Neural progenitor cell (in vitro differentiated cells): ENCODE measurements around the gene GMDS.

Experiments
- EZH2 ChIP-seq: fragments of 200-600 bp; sonication (generic); IDR thresholded peaks from 2 replicates; pipeline ENCODE4 v1.6.1; 2017; ENCODE audit warnings: antibody characterized with exemption, mild to moderate bottlenecking, moderate library complexity
- EZH2phosphoT487 ChIP-seq: fragments of 200-600 bp; sonication (generic); IDR thresholded peaks from 2 replicates; pipeline ENCODE4 v1.6.1; 2017; ENCODE audit warnings: antibody characterized with exemption
- TF ChIP-seq, protein P1 (sequence below): fragments of 200-600 bp; sonication (generic); IDR thresholded peaks from 2 replicates; pipeline ENCODE4 v1.5.1; 2017; ENCODE audit warnings: antibody characterized with exemption, mild to moderate bottlenecking

DNA sequence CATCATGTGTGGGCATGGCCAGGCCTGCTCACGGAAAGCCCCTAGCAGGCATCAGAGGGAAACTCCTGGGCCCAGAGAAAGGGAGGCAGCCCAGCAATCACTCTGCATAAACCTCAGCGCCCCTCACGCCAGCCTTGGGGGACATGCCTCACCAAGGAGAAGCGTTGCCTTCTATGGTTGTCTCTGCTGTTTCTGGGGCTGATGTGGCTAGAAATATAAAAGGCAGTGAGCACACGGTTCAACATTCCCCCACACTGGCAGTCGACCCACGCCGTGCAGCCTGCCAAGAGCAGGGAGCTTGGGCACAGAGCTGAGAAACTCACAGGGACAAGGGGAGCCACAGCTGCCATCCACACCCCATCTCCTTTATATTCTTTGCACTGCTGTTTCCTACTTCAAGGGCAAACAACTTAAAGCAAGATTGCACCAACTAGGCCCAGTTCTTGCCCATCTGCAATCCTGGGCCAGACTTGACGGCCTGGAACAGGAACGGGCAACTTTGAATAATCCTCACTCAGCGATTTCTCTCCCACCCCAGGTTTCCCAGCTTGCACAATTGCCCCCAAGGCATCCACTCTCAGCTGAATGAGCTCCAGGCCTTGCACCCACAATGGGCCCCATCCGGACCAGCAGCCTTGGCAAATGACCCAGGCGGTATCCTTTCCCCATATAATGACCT is 671.2 kb downstream of the GMDS start:
- no peak for TF ChIP-seq EZH2
- TF ChIP-seq, protein P1, sequence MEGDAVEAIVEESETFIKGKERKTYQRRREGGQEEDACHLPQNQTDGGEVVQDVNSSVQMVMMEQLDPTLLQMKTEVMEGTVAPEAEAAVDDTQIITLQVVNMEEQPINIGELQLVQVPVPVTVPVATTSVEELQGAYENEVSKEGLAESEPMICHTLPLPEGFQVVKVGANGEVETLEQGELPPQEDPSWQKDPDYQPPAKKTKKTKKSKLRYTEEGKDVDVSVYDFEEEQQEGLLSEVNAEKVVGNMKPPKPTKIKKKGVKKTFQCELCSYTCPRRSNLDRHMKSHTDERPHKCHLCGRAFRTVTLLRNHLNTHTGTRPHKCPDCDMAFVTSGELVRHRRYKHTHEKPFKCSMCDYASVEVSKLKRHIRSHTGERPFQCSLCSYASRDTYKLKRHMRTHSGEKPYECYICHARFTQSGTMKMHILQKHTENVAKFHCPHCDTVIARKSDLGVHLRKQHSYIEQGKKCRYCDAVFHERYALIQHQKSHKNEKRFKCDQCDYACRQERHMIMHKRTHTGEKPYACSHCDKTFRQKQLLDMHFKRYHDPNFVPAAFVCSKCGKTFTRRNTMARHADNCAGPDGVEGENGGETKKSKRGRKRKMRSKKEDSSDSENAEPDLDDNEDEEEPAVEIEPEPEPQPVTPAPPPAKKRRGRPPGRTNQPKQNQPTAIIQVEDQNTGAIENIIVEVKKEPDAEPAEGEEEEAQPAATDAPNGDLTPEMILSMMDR = no peak
- TF ChIP-seq EZH2phosphoT487 = no peak
